Lung (tissue), 12 donors: Measurements from ENCODE around the gene MRPL54. TPM values are rescaled to one million over a fixed set of nuclear protein-coding genes. Genes with fewer than 3 reads are reported as not detected.
"Not testable (repeated sequence)": the region's sequence is repeated elsewhere in the genome, so short reads cannot be mapped to it uniquely, and the experiment has no call there.

ENCODE experiments used
- ATAC-seq: fragments of 200-7000 bp; cut with Tn5 transposase; one replicate; pipeline ENCODE4 v1.9.1; 2020; ENCODE audit warnings: moderate number of reproducible peaks; ENCODE audit not compliant: insufficient read depth, low FRiP score
- DNase-seq, 3 donors: peaks; one replicate each; pipeline ENCODE4 v3.0.0-alpha.2; 2013 to 2017
- H3K27ac ChIP-seq, 2 donors: one replicate each; pipeline ENCODE4 v1.5.1; 2013; ENCODE audit warnings: mild to moderate bottlenecking in 2 of 2, moderate library complexity in 2 of 2, control low read depth in 1 of 2, inconsistent platforms in 1 of 2, low read depth in 1 of 2, low read length in 1 of 2
- H3K27me3 ChIP-seq, 3 donors: one replicate each; pipeline ENCODE4 v1.5.1; 2013; ENCODE audit warnings: low read length in 2 of 3; ENCODE audit not compliant: control insufficient read depth in 3 of 3, insufficient read depth in 3 of 3
- H3K36me3 ChIP-seq, 4 donors: one replicate each; pipeline ENCODE4 v1.5.1; 2013; ENCODE audit warnings: low read length in 4 of 4, mild to moderate bottlenecking in 1 of 4, moderate library complexity in 1 of 4; ENCODE audit not compliant: control insufficient read depth in 4 of 4, insufficient read depth in 4 of 4
- H3K4me1 ChIP-seq, 5 donors: one replicate each; pipeline ENCODE4 v1.5.1; 2013; ENCODE audit warnings: low read length in 5 of 5, mild to moderate bottlenecking in 2 of 5, moderate library complexity in 1 of 5; ENCODE audit not compliant: control insufficient read depth in 5 of 5, insufficient read depth in 5 of 5
- H3K4me3 ChIP-seq: one replicate; pipeline ENCODE4 v1.5.1; 2013; ENCODE audit warnings: mild to moderate bottlenecking, control low read depth, moderate library complexity
- H3K9ac ChIP-seq, 2 donors: one replicate each; pipeline ENCODE4 v1.5.1; 2013; ENCODE audit warnings: low read length in 2 of 2, control low read depth in 1 of 2; ENCODE audit not compliant: insufficient read depth in 1 of 2
- H3K9me3 ChIP-seq, 4 donors: one replicate each; pipeline ENCODE4 v1.5.1; 2013; ENCODE audit warnings: low read length in 3 of 4, mild to moderate bottlenecking in 1 of 4, moderate library complexity in 1 of 4; ENCODE audit not compliant: control insufficient read depth in 4 of 4, insufficient read depth in 3 of 4
- CTCF ChIP-seq: IDR thresholded peaks from 2 replicates; pipeline ENCODE4 v1.5.1; 2012; ENCODE audit warnings: mild to moderate bottlenecking; ENCODE audit errors: control extremely low read depth, extremely low read depth
- WGBS, 2 donors: extraction: QIAGEN DNeasy Blood & Tissue Kit; methylation state at CpG; one replicate each; pipeline ENCODE4 v1.1.7; 2013; 5-methylcytosine and 5-hydroxymethylcytosine counted together
- polyA plus RNA-seq, 2 donors: library from polyadenylated mRNA; stranded (reverse); fragments of 200-250 nt; gene quantifications; one replicate each; pipeline ENCODE4 v1.2.1, GENCODE V29; 2013
- total RNA-seq, 2 donors: library from RNA; depleted of rRNA in 1 of 2; stranded (reverse); fragments of >200 nt in 1 of 2; gene quantifications; one replicate each; pipeline ENCODE4 v1.2.1, GENCODE V29; 2014 to 2021
- donor health status: control.
- donor health status: control.
- donor health status: Bipolar disorder and iron deficiency.
- donor health status: healthy.
- donor health status: DM: yes; HTN: yes; CAD: no.

Gene MRPL54
- total and polyA plus RNA-seq, 4 donors = 28.9 to 137 (median 63.8) TPM

GRCh38 chr19:3762130-3762473 is 380 bp upstream of the MRPL54 start:
- Histone ChIP-seq H3K4me3 (no peak overlapping the region), H3K36me3 (peaks cover 0 to 22% (median 3%) of the 10 kb centered on the region in 4 donors), H3K27ac (peak overlapping the region in 1 of 2 donors; percentile 84), H3K9ac (peak overlapping the region in 1 of 2 donors; percentile 86), H3K27me3 (no peaks in the 10 kb centered on the region), H3K4me1 (peaks cover 0 to 10% (median 4%) of the 10 kb centered on the region in 5 donors), H3K9me3 (no peaks in the 10 kb centered on the region)
- no peak for DNase-seq
- no peak for TF ChIP-seq CTCF
- no peak for ATAC-seq
- 53 to 97% methylated on average over 1 of the region's 1 CpG for WGBS, 2 donors

- no peak for TF ChIP-seq CTCF
- Histone ChIP-seq H3K4me3 (no peak overlapping the region), H3K36me3 (peaks cover 0 to 28% (median 0%) of the 10 kb centered on the region in 4 donors), H3K27ac (no peak overlapping the region), H3K4me1 (peaks cover 0 to 10% (median 3%) of the 10 kb centered on the region in 5 donors), H3K9ac (no peak overlapping the region), H3K9me3 (no peaks in the 10 kb centered on the region), H3K27me3 (no peaks in the 10 kb centered on the region)
- no peak for ATAC-seq
- DNase-seq = no peak
- 92 to 95% methylated on average over 12 of the region's 12 CpGs for WGBS, 2 donors
These were observed 2.6 kb downstream of the MRPL54 start for GRCh38 chr19:3765121-3765520.

GRCh38 chr19:3765757-3766156 is 3.3 kb downstream of the MRPL54 start:
- peaks cover 0 to 28% (median 0%) of the 10 kb centered on the region in 4 donors for H3K36me3 ChIP-seq
- 93 to 96% methylated on average over 5 of the region's 5 CpGs for whole genome bisulfite sequencing, 2 donors
- H3K9me3 ChIP-seq = not testable (repeated sequence)

GRCh38 chr19:3766520-3766919 is 4.0 kb downstream of the MRPL54 start:
- TF ChIP-seq CTCF = no peak
- peaks cover 0 to 28% (median 0%) of the 10 kb centered on the region in 4 donors for H3K36me3 ChIP-seq
- no peak for DNase-seq

More at GRCh38 chr19:3765757-3766156, 3.3 kb downstream of the MRPL54 start:
- not testable (repeated sequence) for ATAC-seq, H3K27ac ChIP-seq, H3K4me1 ChIP-seq, DNase-seq, H3K27me3 ChIP-seq, H3K9ac ChIP-seq, H3K4me3 ChIP-seq

More at GRCh38 chr19:3766520-3766919, 4.0 kb downstream of the MRPL54 start:
- Histone ChIP-seq H3K4me1 (peaks cover 0 to 3% (median 2%) of the 10 kb centered on the region in 5 donors), H3K9ac (no peak overlapping the region), H3K9me3 (no peaks in the 10 kb centered on the region), H3K27ac (no peak overlapping the region), H3K4me3 (no peak overlapping the region), H3K27me3 (no peaks in the 10 kb centered on the region)
- ATAC-seq = no peak
- 77 to 80% methylated on average over 7 of the region's 7 CpGs for WGBS, 2 donors
